Smooth muscle cell of the brain vasculature (primary cell): ENCODE results near the gene FYN.

Experiments used
- DNase-seq: peaks from one replicate; pipeline ENCODE4 v3.0.0-alpha.2; 2012; ENCODE audit warnings: low read depth, low spot score

The FYN gene

DNA sequence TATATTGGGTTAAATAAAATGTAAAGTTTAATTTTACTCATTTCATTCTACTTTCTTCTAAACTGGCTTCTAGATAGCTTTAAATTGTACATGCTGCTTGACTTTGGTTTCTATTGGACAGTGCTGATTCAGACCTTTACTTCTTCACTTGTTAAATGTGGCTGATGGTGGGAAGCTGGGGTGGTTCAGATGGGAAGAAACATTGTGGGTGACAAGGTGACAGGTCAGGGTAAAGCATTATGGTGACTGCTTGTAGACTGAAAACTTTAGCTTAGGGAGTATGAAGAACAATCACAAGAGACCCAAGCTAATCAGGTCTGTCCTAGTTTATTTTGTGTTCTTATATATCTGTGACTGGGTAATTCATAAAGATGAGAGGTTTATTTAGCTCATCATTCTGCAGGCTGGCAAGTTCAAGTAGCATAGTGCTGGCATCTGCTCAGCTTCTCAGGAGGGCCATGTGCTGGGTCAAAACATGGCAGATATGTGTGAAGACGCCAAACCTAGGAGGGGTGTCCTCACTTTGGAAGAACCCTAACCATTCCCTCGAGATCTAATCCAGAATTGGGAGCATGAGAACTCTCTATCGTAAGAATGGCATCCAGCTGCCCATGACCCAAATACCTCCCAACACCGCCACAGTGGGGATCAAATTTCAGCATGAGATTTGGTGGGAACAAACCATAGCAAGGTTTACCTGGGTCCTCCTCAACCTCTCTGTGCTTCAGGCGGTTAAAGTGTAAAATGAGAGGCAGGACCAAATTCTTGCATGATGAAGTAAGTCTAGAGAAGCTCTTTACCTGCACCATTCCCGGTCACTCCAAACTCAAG is 102.8 kb downstream of the FYN start:
- no peak for DNase-seq

DNA sequence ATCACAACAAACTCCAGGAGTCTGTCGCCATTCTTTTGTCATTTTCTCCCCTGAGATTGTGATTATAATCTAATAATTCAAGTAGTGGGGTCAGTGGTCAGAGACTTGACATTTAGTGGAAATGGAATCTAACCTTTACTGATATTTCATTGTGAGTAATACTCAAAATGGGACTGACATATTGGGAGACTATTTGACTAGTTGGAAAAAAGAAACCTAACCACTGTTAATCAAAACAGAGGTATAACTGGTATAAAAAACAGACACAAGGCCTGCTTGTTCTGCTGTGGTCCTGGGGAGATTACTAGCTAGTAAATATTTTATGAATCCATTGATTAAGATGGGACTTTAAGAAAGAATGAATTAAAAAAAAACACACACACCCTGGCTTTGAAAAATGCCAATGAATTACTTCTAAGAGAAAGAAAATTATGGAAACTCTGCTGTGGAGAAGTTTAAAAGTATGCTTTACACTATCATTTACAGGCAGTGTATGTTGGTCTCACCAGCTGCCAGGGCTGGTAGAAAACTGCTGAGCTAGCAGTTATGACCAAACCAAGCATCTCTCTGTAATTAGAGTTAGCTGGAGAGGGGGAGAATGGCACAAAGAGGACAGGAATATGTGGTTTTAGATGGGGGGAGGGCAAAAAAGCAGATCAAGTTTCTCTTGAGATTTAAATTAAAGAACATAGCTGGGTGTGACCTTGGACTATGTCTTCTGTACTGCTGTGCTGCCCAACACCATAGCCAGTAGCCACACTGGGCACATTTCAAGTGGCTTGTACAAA is 103.7 kb downstream of the FYN start:
- DNase-seq = no peak

DNA sequence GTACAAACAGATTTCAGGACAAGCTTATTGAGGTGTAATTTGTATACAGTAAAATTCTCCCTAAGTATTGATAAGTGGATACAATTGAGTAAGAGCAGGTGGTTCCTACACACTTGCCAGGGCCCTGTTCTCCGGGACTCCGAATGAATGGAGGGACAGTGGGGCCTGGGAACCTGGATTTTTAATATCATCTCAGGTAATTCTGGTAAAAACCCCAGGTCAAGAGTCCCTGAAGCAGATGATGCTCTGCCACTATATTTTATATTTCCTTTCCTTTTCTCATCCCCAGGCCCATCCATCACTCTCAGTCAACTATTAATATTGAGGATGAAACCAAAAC is 104.9 kb downstream of the FYN start:
- no peak for DNase-seq

DNA sequence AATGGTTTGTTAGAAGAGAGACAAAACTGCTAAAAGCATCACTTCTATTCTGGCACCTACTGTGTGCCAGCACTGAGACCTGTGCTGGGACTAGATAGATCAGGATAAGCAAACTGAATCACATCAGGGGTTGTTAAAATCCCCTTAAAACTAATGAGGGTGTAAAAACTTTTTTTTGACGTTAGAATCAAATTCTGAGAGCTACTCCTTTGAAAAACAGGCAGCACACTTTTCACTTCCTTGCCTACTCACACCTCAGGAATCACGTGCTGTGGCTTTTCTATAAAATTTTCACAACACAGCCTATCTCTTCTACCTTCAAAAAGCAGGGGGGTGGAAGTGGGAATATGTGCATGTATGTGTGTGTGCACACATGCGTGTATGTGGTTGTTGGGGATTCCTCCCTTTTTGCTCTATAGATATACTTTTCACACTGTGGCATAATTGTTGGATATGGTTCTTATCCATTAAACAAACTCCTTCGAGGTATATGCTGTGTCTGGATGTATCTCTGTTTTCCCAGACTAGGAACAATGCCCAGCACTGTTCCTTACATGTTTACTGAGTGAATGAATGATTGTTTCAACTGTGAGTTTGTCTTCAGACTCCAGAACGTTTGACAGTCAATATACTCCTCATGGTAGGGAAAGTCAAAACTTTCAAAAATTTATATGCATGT is 105.4 kb downstream of the FYN start:
- no peak for DNase-seq

DNA sequence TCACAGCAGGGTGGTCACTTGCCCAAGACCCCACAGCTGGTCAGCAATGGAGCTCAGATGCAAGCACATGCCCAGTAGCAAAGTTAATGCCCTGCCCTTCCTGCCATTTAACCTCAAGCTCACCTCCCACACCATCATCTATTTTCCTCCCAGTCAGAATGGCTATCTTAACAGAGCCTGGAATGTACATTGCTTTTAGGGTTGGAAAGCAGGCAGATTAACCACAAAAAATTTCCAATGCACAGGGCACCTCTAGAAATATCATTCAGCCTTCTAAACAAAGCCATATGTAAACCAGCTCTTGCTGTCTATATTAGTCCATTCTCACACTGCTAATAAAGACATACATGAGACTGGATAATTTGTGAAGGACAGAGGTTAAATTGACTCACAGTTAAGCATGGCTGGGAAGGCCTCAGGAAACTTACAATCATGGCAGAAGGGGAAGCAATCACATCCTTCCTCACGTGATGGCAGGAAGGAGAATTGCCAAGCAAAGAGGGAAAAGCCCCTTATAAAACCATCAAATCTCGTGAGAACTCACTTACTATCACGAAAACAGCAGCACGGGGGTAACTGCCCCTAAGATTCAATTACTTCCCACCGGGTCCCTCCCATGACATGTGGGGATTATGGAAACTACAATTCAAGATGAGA is 106.9 kb downstream of the FYN start:
- DNase-seq = no peak

DNA sequence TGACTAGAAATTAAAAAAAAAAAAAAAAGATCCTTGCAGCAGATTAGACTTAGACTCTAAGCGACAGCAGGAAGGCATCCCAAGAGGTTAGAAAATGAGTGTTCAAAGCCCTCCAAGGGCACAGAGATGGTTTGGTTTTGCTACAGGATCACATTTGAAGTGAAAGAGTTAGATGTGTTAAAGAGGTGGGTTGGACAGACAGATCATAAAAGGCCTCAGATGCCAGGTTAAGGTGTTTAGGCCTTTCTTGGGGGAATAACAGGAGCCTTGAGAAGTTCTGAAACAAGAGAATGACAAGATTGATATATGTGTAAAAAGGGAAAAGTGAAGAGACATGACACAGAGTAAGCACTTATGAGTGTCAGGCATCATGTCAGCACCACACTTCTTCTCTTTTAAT is 107.5 kb downstream of the FYN start:
- no peak for DNase-seq

DNA sequence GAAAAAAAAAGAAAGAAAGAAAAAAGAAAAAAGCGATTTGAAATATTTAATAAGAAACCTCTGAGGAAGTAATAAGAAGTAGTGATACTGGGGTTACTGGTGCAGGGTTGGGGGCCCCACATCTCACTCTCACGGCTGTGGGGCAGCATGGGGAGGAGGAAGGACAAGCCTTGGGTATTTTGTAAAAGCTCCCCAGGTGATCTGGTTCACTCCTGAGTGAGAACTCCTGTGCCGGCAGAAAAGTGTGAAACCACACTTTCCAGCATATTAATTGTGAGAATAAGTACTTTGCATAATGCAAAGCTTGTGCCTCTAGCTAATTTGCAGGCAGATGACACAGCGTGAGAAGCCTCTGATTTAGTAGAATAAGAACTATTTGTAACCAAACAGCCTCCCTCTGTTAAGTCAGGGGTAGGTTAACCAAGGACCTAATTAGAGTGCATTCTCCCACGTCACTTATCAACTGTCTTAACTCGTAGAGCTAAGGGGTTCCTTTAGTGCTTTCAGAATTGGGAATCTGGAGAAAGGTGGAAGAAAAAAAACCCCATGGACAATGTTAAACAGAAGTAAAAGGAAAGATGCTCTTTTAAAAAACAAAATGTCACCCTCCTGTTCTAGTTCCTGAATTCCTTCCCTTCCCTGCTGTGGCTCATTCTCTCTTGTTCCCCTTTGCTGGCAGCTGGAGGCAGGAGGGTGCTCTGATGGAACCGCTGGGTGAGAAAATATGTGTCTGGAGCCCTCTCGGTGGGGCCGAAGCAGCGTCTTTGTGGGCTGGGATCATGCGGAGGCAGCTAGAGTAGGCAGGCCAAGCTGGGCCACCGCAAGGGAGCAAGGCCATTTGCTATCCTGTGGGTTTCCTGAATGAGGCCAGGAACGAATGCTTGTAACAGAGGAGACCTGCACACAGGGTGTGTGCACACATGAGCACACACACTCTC is 108.7 kb downstream of the FYN start:
- no peak for DNase-seq

DNA sequence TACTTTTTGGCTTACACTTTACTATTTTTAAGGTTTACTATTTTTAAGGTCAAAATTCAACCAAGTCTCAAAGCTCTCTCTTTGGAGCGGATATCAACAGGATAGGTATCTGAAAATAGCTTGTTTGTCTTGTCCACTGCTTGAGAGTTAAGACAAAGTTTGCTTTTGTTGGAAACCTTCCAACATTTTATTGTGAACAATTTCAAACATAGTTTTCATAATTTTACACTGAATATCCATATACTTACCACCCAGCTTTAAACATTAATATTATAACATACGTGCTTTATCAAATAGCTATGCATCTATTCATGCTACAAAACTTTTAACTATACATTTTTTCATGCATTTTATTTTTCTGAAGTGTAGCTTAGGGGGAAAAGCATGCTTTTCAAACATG is 109.9 kb downstream of the FYN start:
- DNase-seq = no peak

DNA sequence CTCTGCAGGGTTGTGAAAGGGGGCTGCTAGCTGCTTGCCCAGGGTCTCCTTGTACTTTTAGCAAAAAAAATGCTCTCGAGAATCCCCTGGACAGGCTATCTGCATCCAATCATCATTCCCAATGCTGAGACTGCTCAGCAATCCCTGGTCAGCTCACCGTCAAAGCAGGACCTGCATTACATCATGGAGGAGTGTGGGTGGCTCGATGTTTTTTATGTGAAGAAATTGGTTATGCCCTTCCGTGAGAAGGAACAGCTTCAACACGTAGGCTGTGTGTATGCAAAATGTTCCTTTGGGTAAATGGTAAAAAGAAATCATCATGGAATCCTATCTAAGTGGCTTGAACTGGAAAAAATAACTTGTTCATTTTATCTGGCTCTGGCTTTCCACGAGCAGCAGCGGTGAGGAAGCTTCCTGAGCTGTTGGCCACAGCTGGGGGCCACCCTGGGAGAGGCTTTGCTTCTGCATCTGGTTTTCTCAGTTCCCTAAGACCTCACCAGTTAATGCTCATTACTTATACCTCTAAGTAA is 111.4 kb downstream of the FYN start:
- no peak for DNase-seq

DNA sequence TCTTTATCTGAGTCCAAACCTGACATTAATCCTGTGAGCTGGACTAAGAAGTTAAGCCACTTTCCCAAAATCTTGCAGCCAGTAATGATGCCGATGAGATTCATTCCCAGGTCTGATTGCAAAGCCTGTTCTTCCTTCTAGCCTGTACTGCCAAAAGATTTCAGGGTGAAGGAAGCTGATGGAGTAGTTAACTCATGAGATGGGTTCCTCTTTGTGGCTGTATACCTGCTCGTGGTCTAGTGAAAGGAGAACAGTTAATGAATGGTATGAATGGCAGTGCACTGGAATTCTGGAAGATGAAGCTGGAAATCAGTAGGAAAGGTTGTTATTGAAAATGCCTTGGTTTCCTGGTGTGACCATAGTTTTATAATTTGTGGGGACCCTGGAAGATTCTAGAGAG is 112.0 kb downstream of the FYN start:
- no peak for DNase-seq

DNA sequence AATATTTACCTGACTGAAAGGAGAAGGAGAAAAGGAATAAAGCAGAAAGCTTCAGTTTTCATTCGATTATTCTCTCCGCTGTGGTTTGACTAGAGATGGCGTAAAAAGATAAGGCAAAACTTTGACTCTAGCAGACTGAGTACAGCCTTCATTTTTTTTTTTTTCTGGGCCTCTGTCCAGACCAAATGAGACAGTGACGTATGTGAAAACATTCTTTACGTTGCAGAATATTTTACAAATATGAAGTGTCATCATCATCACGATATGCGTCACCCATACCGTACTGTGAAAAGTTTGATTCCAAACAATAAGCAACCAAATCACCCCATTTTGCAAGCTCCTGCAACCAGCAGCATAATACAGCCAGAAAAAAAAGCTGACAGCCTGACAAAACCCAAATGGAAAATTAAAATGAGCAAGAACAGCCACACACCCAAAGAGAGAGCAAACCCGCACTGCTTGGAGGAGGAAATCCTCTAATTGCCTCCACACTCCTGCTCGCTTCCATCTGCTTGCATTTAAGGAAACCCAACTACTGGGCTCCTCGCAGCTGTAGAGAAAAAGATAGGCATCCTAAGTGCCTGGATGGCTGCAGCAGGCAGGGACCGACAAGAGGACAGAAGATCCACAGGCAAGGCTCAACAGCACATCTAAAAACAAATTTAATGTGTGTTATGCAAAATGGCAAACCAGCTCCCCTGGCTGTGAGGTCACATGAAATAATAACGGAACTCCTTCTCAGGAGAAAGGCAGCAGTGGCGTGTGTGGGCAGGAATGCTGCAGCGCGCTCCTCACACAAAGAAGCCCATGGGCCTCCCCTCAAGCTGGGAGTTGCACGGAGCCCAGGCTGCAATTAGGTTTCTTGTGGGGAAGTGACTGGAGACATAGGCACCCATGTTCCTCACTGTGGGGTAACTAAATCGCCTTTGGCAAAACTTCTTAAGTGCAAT is 113.1 kb downstream of the FYN start:
- DNase-seq = no peak

DNA sequence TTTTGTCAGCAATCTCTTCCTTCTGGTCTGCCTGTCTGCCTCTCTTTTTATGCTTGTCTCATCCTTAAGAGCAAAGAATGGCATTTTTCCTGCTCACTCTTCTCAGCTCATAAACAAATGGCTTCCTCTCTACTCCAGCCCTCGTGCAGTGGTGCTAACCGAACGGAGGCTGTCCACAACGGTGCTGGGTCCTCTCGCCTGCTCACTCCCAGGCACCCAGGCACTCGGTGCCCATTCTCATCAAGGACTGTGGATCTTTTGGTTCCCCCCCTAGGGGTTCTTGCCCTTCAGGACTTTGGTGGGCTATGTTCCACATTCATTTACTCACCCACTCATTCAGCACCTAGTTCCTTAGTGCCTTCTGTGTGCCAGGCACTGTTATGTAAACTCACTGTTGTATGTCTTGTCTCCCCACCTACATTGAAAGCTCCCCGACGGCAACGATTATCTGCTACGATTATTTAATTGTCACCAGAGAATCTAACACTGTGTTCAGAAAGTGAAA is 113.9 kb downstream of the FYN start:
- no peak for DNase-seq

DNA sequence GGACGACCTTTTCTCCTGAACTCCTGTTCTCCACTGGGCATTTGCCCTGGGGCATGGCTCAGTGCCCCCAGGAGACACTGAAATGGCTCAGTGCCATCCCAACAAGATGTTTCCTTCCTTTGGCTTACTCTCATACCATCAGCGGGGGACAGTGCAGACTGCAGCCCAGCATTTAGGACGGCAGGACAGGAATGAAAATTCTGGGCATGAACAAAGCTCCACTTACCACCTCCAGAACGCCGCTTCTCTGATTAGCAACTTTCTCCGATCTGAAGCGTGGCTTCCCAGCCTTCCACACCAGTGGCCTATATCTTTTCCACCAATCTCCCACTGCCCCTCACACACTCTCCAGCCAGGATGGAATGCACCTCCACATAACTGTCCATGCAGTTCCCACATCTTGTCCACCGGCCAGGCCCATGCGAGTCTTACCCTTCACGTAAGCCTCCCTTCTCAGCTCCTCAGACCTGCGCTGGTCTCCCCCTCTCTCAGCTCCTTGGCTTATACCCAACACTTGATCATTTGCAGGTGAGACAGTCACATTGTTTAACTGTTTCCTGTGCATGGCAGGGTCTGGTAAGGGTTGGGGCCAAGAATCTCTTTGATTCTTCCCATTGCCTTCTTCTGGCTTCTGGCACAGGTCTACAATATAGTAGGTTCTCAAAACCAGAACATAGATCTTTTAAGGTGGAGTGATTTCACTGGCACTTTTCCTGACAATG is 114.5 kb downstream of the FYN start:
- DNase-seq = no peak

DNA sequence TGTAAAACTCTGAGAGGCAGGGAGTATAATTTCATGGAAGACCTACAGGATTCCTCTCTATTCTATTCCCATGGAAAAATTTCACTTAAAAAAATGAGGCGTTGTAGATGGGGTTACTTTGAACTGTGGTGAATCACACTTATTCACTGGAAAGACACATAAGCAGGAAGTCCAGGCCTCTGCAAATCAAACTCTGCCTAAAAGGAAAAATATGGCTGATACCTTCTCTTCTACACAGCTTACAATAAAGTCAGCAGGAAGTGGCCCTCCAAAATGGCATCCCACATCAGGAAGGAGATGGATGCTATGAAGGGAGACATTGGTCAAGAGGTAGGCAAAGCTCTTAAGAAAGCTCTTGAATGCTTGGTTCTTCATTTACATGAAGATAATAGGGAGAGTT is 115.9 kb downstream of the FYN start:
- no peak for DNase-seq

DNA sequence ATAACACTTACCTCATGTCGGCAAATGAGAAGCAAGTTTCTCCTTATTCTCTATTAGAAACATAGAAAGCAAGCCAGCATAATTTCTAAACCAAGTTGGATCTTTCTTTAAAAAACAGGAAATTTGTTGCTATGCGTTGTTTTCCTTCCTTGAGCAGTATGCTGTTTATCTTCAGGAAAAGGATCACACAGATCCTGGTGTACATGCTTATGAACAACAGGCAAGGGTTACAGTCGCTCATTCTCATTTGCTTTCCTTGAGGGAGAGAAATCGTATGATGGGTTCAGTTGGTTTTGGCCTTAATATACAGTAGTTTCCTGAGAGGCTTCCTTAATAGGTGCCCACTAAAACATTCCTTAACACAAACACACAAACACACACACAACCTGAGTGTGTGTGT is 118.8 kb downstream of the FYN start:
- no peak for DNase-seq

DNA sequence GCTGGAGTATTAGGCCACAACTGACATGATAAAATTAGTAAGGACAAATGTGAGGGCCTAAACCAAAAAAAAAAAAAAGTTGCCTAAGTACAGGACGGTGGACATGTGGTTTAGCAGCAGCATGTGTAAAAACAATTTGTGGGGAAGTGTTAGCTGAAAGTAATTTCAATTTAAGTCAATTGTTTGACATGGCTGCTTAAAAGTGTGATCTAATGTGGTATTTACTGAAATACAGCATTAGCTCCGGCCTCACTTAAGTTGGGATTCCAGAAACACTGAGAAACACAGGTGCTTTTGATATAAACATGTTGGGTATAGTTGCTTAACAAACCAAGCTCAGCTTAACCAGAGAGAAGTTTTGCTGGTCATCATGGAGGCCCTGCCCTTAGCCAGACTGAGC is 119.7 kb downstream of the FYN start:
- DNase-seq = no peak

DNA sequence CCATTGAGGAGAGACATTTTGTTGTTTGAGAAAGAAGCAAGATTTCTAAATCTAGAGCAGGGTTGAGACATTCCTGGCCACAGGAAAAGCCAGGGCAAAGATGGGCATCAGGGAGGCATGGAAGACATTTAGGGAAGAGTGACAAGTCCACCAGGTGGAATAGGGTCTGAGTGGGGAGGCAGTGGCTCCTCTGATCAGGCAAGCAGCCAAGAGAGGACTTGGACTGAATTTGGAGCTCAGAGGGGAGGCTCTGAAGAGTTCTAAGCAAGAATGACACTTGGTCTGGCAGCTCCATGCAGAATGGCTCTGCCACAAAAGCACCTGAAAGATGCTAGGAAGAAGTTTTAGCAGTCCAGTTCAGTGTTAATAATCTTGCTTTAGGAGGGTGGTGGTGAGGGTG is 120.8 kb downstream of the FYN start:
- no peak for DNase-seq

DNA sequence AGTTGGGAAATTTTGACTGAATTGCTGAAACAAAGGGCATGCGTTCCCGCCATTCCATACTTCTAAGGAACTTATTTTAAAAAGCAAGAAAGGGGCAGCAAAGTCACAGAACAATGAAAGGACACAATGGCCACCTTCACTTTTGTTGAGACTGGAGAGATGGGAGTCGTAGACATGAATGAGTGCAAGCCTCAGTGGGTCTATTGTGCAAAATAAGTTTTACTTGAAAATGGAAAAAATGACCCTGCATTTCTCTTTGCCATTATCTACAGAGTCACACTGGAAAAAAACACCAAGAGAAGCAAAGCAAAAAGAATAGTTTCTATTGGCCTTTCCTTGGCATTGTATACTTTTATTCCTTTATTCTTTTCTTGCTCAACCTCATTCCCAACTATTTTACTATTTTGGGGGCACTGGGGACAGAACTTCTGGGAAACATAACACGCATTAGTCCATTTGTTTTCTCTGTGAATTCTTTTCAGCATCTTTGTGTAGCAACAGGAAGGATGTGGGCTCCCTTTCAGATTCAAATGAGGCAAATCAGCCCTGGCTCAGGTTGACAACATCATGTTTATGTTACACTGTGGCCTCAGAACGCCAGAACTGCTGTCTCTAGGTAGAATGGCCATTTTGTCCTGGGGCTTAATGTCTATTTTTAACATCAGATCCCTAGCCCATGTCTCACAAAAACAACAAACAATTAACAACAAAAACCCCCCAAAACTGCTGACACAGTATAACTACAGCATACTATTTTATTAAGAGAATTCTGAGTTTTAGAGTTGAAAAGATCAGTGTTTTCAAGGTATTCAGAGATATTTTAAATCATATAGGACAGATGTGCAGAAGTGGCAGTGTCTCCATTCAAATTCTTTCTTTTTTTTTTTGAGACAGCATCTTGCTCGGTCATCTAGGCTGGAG is 122.2 kb downstream of the FYN start:
- no peak for DNase-seq
